ENCODE measurements around the gene UPK1A.

GRCh38 chr19:35663981-35664380, 2.3 kb upstream of the UPK1A start:
- TF ChIP-seq CTCF (IDR thresholded peaks at IDR 0.05): no peak
- no peak for TF ChIP-seq POLR2A (IDR thresholded peaks at IDR 0.05)

Data from right lobe of liver (tissue), 4 donors.